HG02973 (cell line): ENCODE results near the gene ERAL1.
"Not testable (repeated sequence)": the region's sequence is repeated elsewhere in the genome, so short reads cannot be mapped to it uniquely, and the experiment has no call there.

Source experiments
- ATAC-seq: cut with Tn5 transposase; IDR thresholded peaks from one replicate; pipeline ENCODE4 v1.9.1; 2021; ENCODE audit warnings: moderate library complexity; ENCODE audit not compliant: unreplicated experiment

ERAL1 gene

DNA sequence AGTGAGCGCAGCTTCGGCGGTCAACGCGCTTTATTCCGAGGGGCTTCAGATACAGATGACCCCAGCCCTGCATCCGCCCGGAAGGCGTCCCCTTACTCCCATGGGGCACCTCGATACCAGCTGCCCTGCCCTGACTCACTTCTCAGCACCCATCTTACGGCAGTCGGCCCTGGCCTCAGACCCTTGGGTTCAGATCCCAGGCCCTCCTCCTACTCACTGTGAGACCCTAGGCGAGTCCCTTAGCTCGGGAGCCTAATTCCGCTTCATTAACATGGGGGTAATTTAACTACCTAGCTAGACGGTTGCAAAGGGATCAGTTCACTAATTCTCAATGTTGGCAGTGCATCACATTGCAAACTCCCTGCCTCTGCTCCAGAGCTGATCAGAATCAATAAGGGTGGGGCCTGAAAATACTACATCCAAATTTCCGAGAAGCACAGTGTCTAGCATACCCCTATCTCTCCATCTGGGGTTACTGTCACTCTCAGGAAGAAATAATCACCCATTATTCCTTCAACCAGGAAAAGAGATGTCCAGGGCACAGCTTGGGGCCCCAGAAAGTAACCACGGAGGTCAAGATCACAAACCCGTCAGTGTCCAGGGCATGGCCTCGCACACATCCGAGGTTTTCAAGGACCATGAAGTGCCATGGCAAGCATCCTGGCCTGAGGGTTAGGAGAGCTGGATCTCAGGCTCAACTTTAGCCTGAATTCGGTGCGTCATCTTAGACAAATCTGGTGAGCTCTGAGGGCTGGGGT, 43.1 kb downstream of the ERAL1 start:
- ATAC-seq: no peak

- no peak for ATAC-seq
Observed at GRCh38 chr17:28898527-28898955, 43.7 kb downstream of the ERAL1 start.

- ATAC-seq: no peak
Observed at GRCh38 chr17:28899212-28899815, 44.5 kb downstream of the ERAL1 start.

GRCh38 chr17:28900986-28901726, 46.3 kb downstream of the ERAL1 start:
- ATAC-seq: no peak

DNA sequence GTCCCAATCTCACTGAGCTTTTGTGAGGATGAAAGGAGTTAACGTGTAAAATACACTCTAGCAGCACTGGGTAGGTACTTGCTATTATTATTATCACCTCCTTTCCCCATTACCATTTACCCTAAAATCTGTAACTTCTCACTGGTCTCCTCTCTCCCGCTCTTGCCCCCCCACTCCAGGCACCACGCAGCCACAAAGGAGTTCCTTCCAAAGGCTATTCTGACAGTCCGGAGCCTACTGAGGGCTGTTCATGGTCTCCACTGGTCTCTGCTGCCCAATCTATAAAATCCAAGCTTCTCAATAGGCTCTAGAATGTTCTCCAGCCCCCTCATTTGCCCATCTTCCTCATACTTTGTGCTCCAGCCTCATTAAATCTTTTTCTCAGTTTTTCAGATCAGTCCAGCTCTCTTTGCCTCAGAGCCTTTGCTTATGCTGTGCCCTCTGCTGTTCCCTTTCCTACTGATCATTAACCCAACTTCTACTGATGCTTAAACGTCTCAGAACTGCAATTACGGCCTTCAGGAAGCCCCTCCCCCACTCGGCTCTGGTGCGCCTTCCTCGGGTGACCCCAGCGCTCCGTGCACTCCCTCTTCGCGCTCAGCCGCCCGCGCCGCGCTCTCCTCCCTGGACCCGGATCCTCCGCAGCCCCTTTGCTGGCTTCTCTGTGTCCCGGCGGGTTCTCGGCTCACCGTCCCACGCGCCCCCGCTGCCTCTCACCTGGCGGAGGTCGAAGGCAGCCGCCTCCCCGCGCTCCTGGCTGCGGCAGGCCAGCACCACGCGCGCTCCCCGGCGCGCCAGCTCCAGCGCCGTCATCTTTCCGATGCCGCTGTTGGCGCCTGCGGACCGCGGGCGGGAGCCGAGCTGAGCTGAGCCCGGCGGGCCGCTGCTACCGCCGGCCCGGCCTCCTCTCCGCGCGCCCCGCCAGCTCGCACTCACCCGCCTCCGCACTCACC, 47.3 kb downstream of the ERAL1 start:
- no peak for ATAC-seq

GRCh38 chr17:28902819-28903545, 48.2 kb downstream of the ERAL1 start, which contains the start of gene DHRS13:
DHRS13 (minus strand) TSS chr17:28903079; CDS start chr17:28902944, 135 bp downstream.
- ATAC-seq: peak; percentile 79

DNA sequence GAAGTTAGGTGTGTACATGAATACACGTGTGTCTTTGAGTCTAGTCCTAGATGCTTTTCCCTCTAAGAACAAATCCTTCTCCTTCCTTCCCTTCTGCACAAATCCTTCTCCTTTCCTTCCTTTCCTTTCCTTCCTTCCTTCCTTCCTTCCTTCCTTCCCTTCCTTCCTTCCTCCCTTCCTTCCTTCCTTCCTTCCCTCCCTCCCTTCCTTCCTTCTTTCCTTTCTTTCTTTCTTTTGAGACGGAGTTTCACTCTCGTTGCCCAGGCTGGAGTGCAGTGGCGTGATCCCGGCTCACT, 48.7 kb downstream of the ERAL1 start:
- not testable (repeated sequence) for ATAC-seq

- no peak for ATAC-seq
Observed at GRCh38 chr17:28904800-28905199, 50.0 kb downstream of the ERAL1 start.

DNA sequence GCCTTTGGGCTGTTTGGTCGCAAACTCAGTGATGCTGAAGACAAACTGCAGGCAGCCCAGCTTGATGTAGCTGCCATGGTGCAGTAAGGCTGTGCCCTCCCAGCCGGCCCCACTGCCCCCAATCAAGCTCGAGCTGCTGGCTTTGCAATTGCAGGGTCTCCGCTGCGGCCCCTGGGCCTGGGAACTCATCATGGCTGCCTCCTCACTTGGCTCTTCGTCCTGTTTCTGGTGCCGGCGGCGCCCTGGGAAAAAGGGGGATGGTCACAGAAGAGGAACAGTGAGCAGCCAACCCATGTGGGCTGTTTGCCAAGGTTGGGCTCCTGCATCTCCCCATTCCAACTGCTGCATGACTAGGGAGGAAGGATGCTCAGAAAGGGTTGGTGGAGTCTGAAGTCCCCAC, 51.5 kb downstream of the ERAL1 start:
- no peak for ATAC-seq

DNA sequence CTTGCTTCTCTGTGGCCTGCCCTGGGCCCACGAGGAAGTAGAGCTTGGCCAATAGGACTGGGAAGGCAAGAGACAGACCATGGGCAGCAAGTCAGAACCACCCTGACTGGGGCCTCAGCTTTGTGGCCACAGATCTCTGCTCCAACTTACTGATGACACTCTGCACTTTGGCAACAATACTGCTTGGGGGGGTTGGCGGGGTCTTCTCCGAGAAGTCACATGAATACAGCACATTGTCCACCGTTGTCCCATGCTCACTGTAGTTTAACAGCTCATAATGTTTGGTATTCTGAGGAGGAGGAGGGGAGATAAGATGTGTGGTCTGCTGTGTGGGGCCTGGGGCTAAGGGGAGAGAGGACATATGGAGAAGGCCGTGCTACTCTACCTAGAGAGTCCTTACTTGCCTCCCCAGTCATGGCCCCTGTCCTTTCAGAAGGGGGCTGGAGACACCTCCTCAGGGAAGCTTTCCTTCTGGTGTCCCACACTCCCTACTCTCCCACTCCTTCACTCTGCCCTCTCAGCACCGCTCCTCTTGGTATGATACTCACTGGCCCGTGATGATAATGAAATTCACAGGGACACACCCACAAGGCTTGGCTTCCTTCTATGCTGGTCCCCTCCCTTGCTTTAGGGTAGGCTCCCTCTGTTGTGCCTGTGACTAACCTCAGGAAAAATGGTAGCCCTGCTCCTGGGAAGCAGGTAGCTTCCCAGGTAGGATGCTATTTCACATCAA, 52.1 kb downstream of the ERAL1 start:
- ATAC-seq: no peak

DNA sequence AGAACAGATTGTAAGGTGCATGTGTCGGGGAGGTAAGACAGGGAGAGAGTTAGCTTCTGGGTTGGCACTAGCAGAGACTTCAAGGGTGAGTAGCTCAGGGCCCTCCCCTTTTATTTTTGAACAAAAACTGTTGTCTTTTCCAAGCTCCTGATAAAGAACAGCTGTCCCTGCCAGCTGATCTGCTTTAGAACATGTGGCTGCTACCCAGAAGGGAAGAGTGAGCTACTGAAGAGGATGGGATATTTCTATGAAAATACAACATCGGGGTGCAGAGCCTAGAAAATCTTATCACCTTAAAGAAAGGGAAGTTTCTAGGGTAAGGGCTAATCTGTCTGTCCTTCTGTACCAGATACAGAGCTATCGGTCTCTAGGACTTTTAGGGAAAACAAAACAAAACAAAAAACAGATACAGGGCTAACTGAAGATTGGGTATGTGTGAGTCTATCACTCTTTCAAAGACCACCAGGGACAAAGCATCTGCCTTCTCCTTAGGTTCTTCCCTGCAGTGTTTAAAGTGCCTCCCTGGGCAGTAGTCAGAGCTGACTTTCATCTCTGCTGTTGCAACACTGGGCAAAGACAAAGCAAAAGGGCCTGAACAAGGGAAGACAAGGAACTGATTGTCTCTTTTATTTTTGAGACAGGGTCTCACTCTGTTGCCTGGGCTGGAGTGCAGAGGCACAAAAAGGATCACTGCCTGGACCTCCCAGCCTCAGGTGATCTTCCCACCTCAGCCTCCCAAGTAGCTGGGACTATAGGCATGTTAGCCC, 53.1 kb downstream of the ERAL1 start:
- ATAC-seq: no peak

- no peak for ATAC-seq
Observed at GRCh38 chr17:28908640-28909167, 53.9 kb downstream of the ERAL1 start.

DNA sequence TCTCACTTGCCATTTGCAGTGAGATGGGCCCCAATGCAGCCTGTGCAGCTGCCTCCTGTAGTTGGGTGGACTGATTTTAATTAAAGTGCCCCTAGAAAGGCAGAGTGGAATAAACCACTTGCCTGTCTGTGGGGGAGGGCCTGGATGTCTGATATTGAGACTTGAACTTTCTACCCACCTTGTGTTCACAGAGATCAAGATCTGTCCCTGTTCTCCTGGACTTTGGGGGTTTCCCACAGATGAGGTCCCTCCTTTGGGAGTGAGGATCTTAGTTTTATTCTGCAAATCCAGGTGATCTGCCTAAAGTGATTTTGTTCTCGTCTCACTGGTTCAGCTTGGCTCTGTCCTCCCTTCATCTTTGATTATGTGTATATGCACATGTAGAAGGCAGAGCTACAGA, 55.7 kb downstream of the ERAL1 start:
- no peak for ATAC-seq
